ENCODE data around the gene DNER. TPM values are rescaled to one million over a fixed set of nuclear protein-coding genes. Genes with fewer than 3 reads are reported as not detected.

Gene DNER
- polyA plus RNA-seq, 2 of the 4 experiments (the other 2 are of a cell fraction): 0.34 to 4.2 TPM

DNA sequence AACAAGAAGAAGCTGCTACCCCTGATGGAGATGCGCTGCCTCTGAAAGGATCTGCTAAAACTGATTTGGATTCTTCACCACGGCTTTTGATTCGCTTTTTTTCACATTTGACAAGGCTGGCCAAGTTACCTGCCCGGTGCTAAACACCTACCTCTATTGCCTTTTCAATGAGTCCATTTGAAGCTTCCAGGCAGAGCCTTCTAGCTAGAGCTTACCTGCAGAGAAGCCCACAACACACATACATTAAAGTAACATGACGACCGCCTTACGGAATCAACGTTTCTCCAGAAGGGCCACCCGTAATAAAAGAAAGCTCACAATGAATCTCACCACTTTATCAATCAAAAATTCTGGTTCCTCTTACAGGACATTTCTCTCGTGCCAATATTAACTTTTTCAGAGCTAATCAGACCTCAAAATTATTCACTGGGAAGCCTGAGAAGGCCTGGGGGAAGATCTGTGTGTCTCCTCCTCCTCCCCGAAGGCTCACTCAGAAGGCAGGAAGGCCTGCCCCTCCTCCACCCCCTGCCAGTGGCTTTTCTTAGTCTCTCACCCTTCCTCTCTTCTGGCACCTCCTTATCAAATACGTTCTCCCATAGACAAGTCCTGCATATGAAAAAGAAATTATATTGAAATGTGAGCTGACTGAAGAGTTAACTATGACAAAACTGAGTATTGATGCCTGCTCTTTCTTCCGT lies 171.0 kb downstream of the DNER start:
- no peaks in the 10 kb centered on the region for H3K9me3 ChIP-seq
- no peaks in the 10 kb centered on the region for H3K4me1 ChIP-seq
- CTCF ChIA-PET: interaction anchor here (0.8 to 0.9 kb wide), 2 partner anchors 22 to 44 kb away, joined by 3 read pairs; no protein-coding TSS in a partner anchor
- TF ChIP-seq NR3C1 (IDR thresholded peaks at IDR 0.05): no peak
- TF ChIP-seq, protein P1, sequence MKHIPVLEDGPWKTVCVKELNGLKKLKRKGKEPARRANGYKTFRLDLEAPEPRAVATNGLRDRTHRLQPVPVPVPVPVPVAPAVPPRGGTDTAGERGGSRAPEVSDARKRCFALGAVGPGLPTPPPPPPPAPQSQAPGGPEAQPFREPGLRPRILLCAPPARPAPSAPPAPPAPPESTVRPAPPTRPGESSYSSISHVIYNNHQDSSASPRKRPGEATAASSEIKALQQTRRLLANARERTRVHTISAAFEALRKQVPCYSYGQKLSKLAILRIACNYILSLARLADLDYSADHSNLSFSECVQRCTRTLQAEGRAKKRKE (CRISPR knock-in tag; IDR thresholded peaks at IDR 0.05; ENCODE audit: low read depth): no peak
- TF ChIP-seq MAFK (IDR thresholded peaks at IDR 0.05; ENCODE audit: partially characterized antibody): no peak
- no peak for TF ChIP-seq RFX5 (IDR thresholded peaks at IDR 0.05)
- no peak for TF ChIP-seq CBX2 (IDR thresholded peaks at IDR 0.05; ENCODE audit: borderline replicate concordance, low read depth)
- TF ChIP-seq CHD2 (IDR thresholded peaks at IDR 0.05; ENCODE audit: low read length, partially characterized antibody): no peak
- TF ChIP-seq, protein P2, sequence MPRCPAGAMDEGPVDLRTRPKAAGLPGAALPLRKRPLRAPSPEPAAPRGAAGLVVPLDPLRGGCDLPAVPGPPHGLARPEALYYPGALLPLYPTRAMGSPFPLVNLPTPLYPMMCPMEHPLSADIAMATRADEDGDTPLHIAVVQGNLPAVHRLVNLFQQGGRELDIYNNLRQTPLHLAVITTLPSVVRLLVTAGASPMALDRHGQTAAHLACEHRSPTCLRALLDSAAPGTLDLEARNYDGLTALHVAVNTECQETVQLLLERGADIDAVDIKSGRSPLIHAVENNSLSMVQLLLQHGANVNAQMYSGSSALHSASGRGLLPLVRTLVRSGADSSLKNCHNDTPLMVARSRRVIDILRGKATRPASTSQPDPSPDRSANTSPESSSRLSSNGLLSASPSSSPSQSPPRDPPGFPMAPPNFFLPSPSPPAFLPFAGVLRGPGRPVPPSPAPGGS (IDR thresholded peaks at IDR 0.05): no peak
- TF ChIP-seq RARB (CRISPR knock-in tag; IDR thresholded peaks at IDR 0.05): no peak
- TF ChIP-seq SMC3 (IDR thresholded peaks at IDR 0.05): no peak
- TF ChIP-seq KDM1A (IDR thresholded peaks at IDR 0.05; ENCODE audit: low read depth): no peak
- TF ChIP-seq ZFP36 (IDR thresholded peaks at IDR 0.05; ENCODE audit: borderline replicate concordance, partially characterized antibody): no peak
- no peak for TF ChIP-seq POLR2AphosphoS2 (conservative IDR thresholded peaks at IDR 0.05; ENCODE audit: low read length)
- TF ChIP-seq HOXB13 (CRISPR knock-in tag; IDR thresholded peaks at IDR 0.05; ENCODE audit: low read depth): no peak
- TF ChIP-seq, protein P3, sequence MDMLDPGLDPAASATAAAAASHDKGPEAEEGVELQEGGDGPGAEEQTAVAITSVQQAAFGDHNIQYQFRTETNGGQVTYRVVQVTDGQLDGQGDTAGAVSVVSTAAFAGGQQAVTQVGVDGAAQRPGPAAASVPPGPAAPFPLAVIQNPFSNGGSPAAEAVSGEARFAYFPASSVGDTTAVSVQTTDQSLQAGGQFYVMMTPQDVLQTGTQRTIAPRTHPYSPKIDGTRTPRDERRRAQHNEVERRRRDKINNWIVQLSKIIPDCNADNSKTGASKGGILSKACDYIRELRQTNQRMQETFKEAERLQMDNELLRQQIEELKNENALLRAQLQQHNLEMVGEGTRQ (IDR thresholded peaks at IDR 0.05): no peak
- TF ChIP-seq, protein P4, sequence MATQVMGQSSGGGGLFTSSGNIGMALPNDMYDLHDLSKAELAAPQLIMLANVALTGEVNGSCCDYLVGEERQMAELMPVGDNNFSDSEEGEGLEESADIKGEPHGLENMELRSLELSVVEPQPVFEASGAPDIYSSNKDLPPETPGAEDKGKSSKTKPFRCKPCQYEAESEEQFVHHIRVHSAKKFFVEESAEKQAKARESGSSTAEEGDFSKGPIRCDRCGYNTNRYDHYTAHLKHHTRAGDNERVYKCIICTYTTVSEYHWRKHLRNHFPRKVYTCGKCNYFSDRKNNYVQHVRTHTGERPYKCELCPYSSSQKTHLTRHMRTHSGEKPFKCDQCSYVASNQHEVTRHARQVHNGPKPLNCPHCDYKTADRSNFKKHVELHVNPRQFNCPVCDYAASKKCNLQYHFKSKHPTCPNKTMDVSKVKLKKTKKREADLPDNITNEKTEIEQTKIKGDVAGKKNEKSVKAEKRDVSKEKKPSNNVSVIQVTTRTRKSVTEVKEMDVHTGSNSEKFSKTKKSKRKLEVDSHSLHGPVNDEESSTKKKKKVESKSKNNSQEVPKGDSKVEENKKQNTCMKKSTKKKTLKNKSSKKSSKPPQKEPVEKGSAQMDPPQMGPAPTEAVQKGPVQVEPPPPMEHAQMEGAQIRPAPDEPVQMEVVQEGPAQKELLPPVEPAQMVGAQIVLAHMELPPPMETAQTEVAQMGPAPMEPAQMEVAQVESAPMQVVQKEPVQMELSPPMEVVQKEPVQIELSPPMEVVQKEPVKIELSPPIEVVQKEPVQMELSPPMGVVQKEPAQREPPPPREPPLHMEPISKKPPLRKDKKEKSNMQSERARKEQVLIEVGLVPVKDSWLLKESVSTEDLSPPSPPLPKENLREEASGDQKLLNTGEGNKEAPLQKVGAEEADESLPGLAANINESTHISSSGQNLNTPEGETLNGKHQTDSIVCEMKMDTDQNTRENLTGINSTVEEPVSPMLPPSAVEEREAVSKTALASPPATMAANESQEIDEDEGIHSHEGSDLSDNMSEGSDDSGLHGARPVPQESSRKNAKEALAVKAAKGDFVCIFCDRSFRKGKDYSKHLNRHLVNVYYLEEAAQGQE (IDR thresholded peaks at IDR 0.05): no peak
- no peak for TF ChIP-seq FOSB (CRISPR knock-in tag; IDR thresholded peaks at IDR 0.05)
- TF ChIP-seq, protein P5, sequence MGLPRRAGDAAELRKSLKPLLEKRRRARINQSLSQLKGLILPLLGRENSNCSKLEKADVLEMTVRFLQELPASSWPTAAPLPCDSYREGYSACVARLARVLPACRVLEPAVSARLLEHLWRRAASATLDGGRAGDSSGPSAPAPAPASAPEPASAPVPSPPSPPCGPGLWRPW (IDR thresholded peaks at IDR 0.05): no peak
- no peak for TF ChIP-seq JUN (IDR thresholded peaks at IDR 0.05)
- TF ChIP-seq, protein P6, sequence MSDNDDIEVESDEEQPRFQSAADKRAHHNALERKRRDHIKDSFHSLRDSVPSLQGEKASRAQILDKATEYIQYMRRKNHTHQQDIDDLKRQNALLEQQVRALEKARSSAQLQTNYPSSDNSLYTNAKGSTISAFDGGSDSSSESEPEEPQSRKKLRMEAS (IDR thresholded peaks at IDR 0.05): no peak
- TF ChIP-seq ZSCAN20 (CRISPR knock-in tag; IDR thresholded peaks at IDR 0.05): no peak
- no peak for DNase-seq (ENCODE audit: low read depth in 1 of 2, low spot score in 1 of 2)
- H3K4me3 ChIP-seq: no peak overlapping the region
- no peak for ATAC-seq
- FAIRE-seq: no peak
- 66% methylated on average over 13 of the region's 13 CpGs for WGBS (ENCODE audit: missing lambda C conversion rate)
- POLR2A ChIA-PET: interaction anchor here (0.7 kb wide), 1 partner anchor 17 kb away, joined by 3 read pairs; no protein-coding TSS in a partner anchor
- H3K4me2 ChIP-seq: no peak overlapping the region
- H3K27ac ChIP-seq: no peak overlapping the region
